CD8-positive, alpha-beta memory T cell (primary cell): ENCODE results near the gene ZSCAN10. TPM values are rescaled to one million over a fixed set of nuclear protein-coding genes. Genes with fewer than 3 reads are reported as not detected.

ENCODE experiments used
- CTCF ChIA-PET: fragments of 350-600 bp; sonication (Branson Sonifier 250); formaldehyde crosslinking; loops from one replicate; lab custom pipeline; 2021; ENCODE audit warnings: antibody characterized with exemption; lab: Charles Lee
- POLR2A ChIA-PET: fragments of 350-600 bp; sonication (Branson Sonifier 250); formaldehyde crosslinking; loops from one replicate; lab custom pipeline; 2021; ENCODE audit warnings: antibody characterized with exemption; lab: Charles Lee
- DNase-seq, 5 donors: peaks; one replicate each; pipeline versions ENCODE4 v3.0.0 to v3.0.0-alpha.2; 2020 to 2022; ENCODE audit warnings: mixed read lengths in 1 of 5
- H3K27ac ChIP-seq: one replicate; pipeline ENCODE4 v1.7.0; 2013; ENCODE audit warnings: low read depth, mild to moderate bottlenecking, low read length, moderate library complexity
- H3K27me3 ChIP-seq: 2 replicates; pipeline ENCODE4 v1.7.0; 2013; ENCODE audit warnings: low read length, mild to moderate bottlenecking; ENCODE audit not compliant: insufficient read depth, poor library complexity, severe bottlenecking
- H3K36me3 ChIP-seq: 2 replicates; pipeline ENCODE4 v1.7.0; 2013; ENCODE audit warnings: mild to moderate bottlenecking, low read length, moderate library complexity; ENCODE audit not compliant: insufficient read depth
- H3K4me1 ChIP-seq: 2 replicates; pipeline ENCODE4 v1.7.0; 2013; ENCODE audit warnings: mild to moderate bottlenecking, low read length, moderate library complexity; ENCODE audit not compliant: insufficient read depth
- H3K4me3 ChIP-seq: 2 replicates; pipeline ENCODE4 v1.7.0; 2013; ENCODE audit warnings: mild to moderate bottlenecking, low read length
- H3K9me3 ChIP-seq: 2 replicates; pipeline ENCODE4 v1.7.0; 2013; ENCODE audit warnings: mild to moderate bottlenecking, low read length
- H3K27ac Mint-ChIP-seq, 8 donors: one replicate each; pipeline ENCODE4 v1.8.0; 2020 to 2021; ENCODE audit warnings: mixed read lengths in 8 of 8, mild to moderate bottlenecking in 6 of 8, inconsistent platforms in 3 of 8, moderate library complexity in 3 of 8
- H3K27me3 Mint-ChIP-seq, 2 donors: one replicate each; pipeline ENCODE4 v1.8.0; 2020 to 2021; ENCODE audit warnings: mixed read lengths in 2 of 2, mild to moderate bottlenecking in 1 of 2, moderate library complexity in 1 of 2
- H3K36me3 Mint-ChIP-seq, 3 donors: one replicate each; pipeline ENCODE4 v1.8.0; 2020 to 2021; ENCODE audit warnings: mixed read lengths in 3 of 3, inconsistent platforms in 1 of 3, mild to moderate bottlenecking in 1 of 3
- H3K4me1 Mint-ChIP-seq, 3 donors: one replicate each; pipeline ENCODE4 v1.8.0; 2020 to 2021; ENCODE audit warnings: mixed read lengths in 3 of 3, inconsistent platforms in 1 of 3, mild to moderate bottlenecking in 1 of 3
- H3K4me3 Mint-ChIP-seq, 7 donors: one replicate each; pipeline ENCODE4 v1.8.0; 2020 to 2021; ENCODE audit warnings: mixed read lengths in 7 of 7, mild to moderate bottlenecking in 6 of 7, moderate library complexity in 4 of 7, inconsistent platforms in 2 of 7
- H3K9me3 Mint-ChIP-seq, 5 donors: one replicate each; pipeline ENCODE4 v1.8.0; 2020 to 2022; ENCODE audit warnings: mixed read lengths in 5 of 5, mild to moderate bottlenecking in 3 of 5, moderate library complexity in 2 of 5, inconsistent platforms in 1 of 5
- polyA plus RNA-seq: library from polyadenylated mRNA; unstranded; fragments of 300-500 nt; fragmentation: Illumina TruSeq; gene quantifications from one replicate; pipeline ENCODE4 v1.2.3, GENCODE V29; 2021
- total RNA-seq, 2 experiments: library from RNA; stranded (reverse); gene quantifications; one replicate each; pipeline ENCODE4 v1.2.3, GENCODE V29; 2021

The ZSCAN10 gene
- total and polyA plus RNA-seq, 3 experiments from 2014 or later = 0.15 TPM; not detected in 2

GRCh38 chr16:3113765-3114479 lies 14.8 kb upstream of the ZSCAN10 start:
- no peak overlapping the region for H3K4me3 ChIP-seq
- no peak overlapping the region for H3K27ac ChIP-seq
- no peaks in the 10 kb centered on the region for H3K36me3 ChIP-seq
- Mint-ChIP-seq H3K27ac (peak overlapping the region in 1 of 8 donors; percentile 6), H3K4me1 (peaks cover 0 to 3% (median 0%) of the 10 kb centered on the region in 3 donors), H3K27me3 (peaks cover 2 to 5% of the 10 kb centered on the region in 2 donors), H3K4me3 (no peak overlapping the region), H3K9me3 (no peaks in the 10 kb centered on the region), H3K36me3 (peaks cover 0 to 5% (median 0%) of the 10 kb centered on the region in 3 donors)
- no peaks in the 10 kb centered on the region for H3K4me1 ChIP-seq
- H3K27me3 ChIP-seq = no peaks in the 10 kb centered on the region
- POLR2A ChIA-PET = no interaction called here
- CTCF ChIA-PET = interaction anchor here (1.0 to 2.8 kb wide), 3 partner anchors 10 to 15 kb away, joined by 3 to 14 read pairs (median 4); no protein-coding TSS in a partner anchor
- DNase-seq = no peak
- no peaks in the 10 kb centered on the region for H3K9me3 ChIP-seq

- H3K36me3 Mint-ChIP-seq = peaks cover 0 to 5% (median 0%) of the 10 kb centered on the region in 3 donors
- peak overlapping the region in 1 of 8 donors; percentile 6 for H3K27ac Mint-ChIP-seq
- peaks cover 0 to 3% (median 0%) of the 10 kb centered on the region in 3 donors for H3K4me1 Mint-ChIP-seq
- no peaks in the 10 kb centered on the region for H3K9me3 Mint-ChIP-seq
- no peaks in the 10 kb centered on the region for H3K4me1 ChIP-seq
- no peaks in the 10 kb centered on the region for H3K27me3 ChIP-seq
- H3K36me3 ChIP-seq = no peaks in the 10 kb centered on the region
- no peak overlapping the region for H3K4me3 Mint-ChIP-seq
- H3K27me3 Mint-ChIP-seq = peaks cover 2 to 5% of the 10 kb centered on the region in 2 donors
- no peak overlapping the region for H3K4me3 ChIP-seq
- ChIA-PET POLR2A (no interaction called here), CTCF (interaction anchor here (1.7 to 2.8 kb wide), 2 partner anchors 12 to 16 kb away, joined by 4 to 14 read pairs; no protein-coding TSS in a partner anchor)
- no peaks in the 10 kb centered on the region for H3K9me3 ChIP-seq
- DNase-seq = no peak
- peak overlapping the region; percentile 51 for H3K27ac ChIP-seq
Measured at GRCh38 chr16:3112881-3113574, 13.9 kb upstream of the ZSCAN10 start.

GRCh38 chr16:3112058-3112880 lies 13.2 kb upstream of the ZSCAN10 start, which contains the start of gene ZNF205:
Gene ZNF205 (plus strand): TSS chr16:3112586. CDS start chr16:3113431, 845 bp downstream.
- H3K4me1 Mint-ChIP-seq = peaks cover 2 to 5% (median 2%) of the 10 kb centered on the region in 3 donors
- CTCF ChIA-PET = interaction anchor here (1.0 to 1.7 kb wide), 3 partner anchors 11 to 37 kb away, joined by 3 to 4 read pairs (median 3); partner anchors contain the start of gene ZNF213
- POLR2A ChIA-PET = no interaction called here

GRCh38 chr16:3106205-3106928 lies 7.3 kb upstream of the ZSCAN10 start:
- Mint-ChIP-seq H3K36me3 (no peaks in the 10 kb centered on the region), H3K9me3 (no peaks in the 10 kb centered on the region), H3K4me3 (peak overlapping the region; percentile 86 to 93 (median 88)), H3K27ac (peak overlapping the region; percentile 73 to 95 (median 91)), H3K4me1 (peaks cover 23 to 29% (median 24%) of the 10 kb centered on the region in 3 donors), H3K27me3 (no peaks in the 10 kb centered on the region)
- Histone ChIP-seq H3K27ac (peak overlapping the region; percentile 72), H3K4me3 (peak overlapping the region; percentile 75), H3K9me3 (no peaks in the 10 kb centered on the region), H3K27me3 (no peaks in the 10 kb centered on the region), H3K4me1 (peaks cover 21% of the 10 kb centered on the region), H3K36me3 (no peaks in the 10 kb centered on the region)
- CTCF ChIA-PET = interaction anchor here (0.9 to 20.2 kb wide), 5 partner anchors 10 to 48 kb away, joined by 3 to 278 read pairs (median 4); partner anchors contain the start of gene ZNF213
- POLR2A ChIA-PET = interaction anchor here (0.5 to 1.9 kb wide), 7 partner anchors 10 to 100 kb away, joined by 3 to 10 read pairs (median 4); partner anchors contain the start of gene ZNF213
- DNase-seq = peak; percentile 83 to 95 (median 88)

More at GRCh38 chr16:3112058-3112880, 13.2 kb upstream of the ZSCAN10 start, which contains the start of gene ZNF205:
- H3K27ac ChIP-seq = peak within 1 kb of the TSS; percentile 51
- Mint-ChIP-seq H3K4me3 (peak within 1 kb of the TSS in 1 of 7 donors; percentile 37), H3K36me3 (peaks cover 0 to 5% (median 0%) of the 10 kb centered on the region in 3 donors), H3K27ac (peak within 1 kb of the TSS in 1 of 8 donors; percentile 6), H3K27me3 (peaks cover 2 to 5% of the 10 kb centered on the region in 2 donors), H3K9me3 (no peaks in the 10 kb centered on the region)
- no peaks in the 10 kb centered on the region for H3K27me3 ChIP-seq
- peaks cover 3% of the 10 kb centered on the region for H3K4me1 ChIP-seq
- DNase-seq = no peak
- no peaks in the 10 kb centered on the region for H3K9me3 ChIP-seq
- no peaks in the 10 kb centered on the region for H3K36me3 ChIP-seq
- no peak within 1 kb of the TSS for H3K4me3 ChIP-seq

- CTCF ChIA-PET = interaction anchor here (1.3 to 20.2 kb wide), 8 partner anchors 24 to 48 kb away, joined by 3 to 278 read pairs (median 5); partner anchors contain the start of gene ZNF213
- POLR2A ChIA-PET = interaction anchor here (1.3 to 1.4 kb wide), 2 partner anchors 27 to 30 kb away, joined by 4 to 10 read pairs; no protein-coding TSS in a partner anchor
Measured at GRCh38 chr16:3101841-3102470, 2.9 kb upstream of the ZSCAN10 start.

GRCh38 chr16:3101018-3101840 lies 2.1 kb upstream of the ZSCAN10 start:
- peaks cover 37 to 57% (median 38%) of the 10 kb centered on the region in 3 donors for H3K4me1 Mint-ChIP-seq
- Histone ChIP-seq H3K9me3 (no peaks in the 10 kb centered on the region), H3K4me1 (peaks cover 32% of the 10 kb centered on the region), H3K27ac (peak overlapping the region; percentile 31), H3K36me3 (no peaks in the 10 kb centered on the region), H3K27me3 (no peaks in the 10 kb centered on the region), H3K4me3 (peak overlapping the region; percentile 47)
- no peaks in the 10 kb centered on the region for H3K36me3 Mint-ChIP-seq
- H3K27ac Mint-ChIP-seq = peak overlapping the region; percentile 39 to 90 (median 84)
- POLR2A ChIA-PET = interaction anchor here (1.3 to 1.4 kb wide), 2 partner anchors 26 to 49 kb away, joined by 3 to 10 read pairs; no protein-coding TSS in a partner anchor
- peak overlapping the region; percentile 67 to 93 (median 83) for H3K4me3 Mint-ChIP-seq
- no peaks in the 10 kb centered on the region for H3K27me3 Mint-ChIP-seq
- CTCF ChIA-PET = interaction anchor here (0.7 to 20.2 kb wide), 11 partner anchors 12 to 62 kb away, joined by 3 to 278 read pairs (median 5); partner anchors contain the start of genes ZNF205 and ZNF213
- peak in 3 of 5 donors; percentile 23 to 58 (median 48) for DNase-seq
- no peaks in the 10 kb centered on the region for H3K9me3 Mint-ChIP-seq

More at GRCh38 chr16:3101841-3102470, 2.9 kb upstream of the ZSCAN10 start:
- peak overlapping the region in 6 of 7 donors; percentile 76 to 93 (median 84) for H3K4me3 Mint-ChIP-seq
- no peak overlapping the region for H3K27ac ChIP-seq
- DNase-seq = no peak
- no peaks in the 10 kb centered on the region for H3K36me3 Mint-ChIP-seq
- no peak overlapping the region for H3K4me3 ChIP-seq
- no peaks in the 10 kb centered on the region for H3K9me3 ChIP-seq
- H3K36me3 ChIP-seq = no peaks in the 10 kb centered on the region
- peak overlapping the region in 7 of 8 donors; percentile 41 to 94 (median 82) for H3K27ac Mint-ChIP-seq
- H3K4me1 ChIP-seq = peaks cover 33% of the 10 kb centered on the region
- H3K4me1 Mint-ChIP-seq = peaks cover 37 to 57% (median 38%) of the 10 kb centered on the region in 3 donors
- no peaks in the 10 kb centered on the region for H3K27me3 ChIP-seq
- no peaks in the 10 kb centered on the region for H3K9me3 Mint-ChIP-seq
- H3K27me3 Mint-ChIP-seq = no peaks in the 10 kb centered on the region
